T-helper 9 cell (primary cell): ENCODE results near the gene TRNAU1AP.
"Not testable (repeated sequence)": the region's sequence is repeated elsewhere in the genome, so short reads cannot be mapped to it uniquely, and the experiment has no call there.

Source experiments
- DNase-seq: peaks from one replicate; pipeline ENCODE4 v3.0.0-alpha.2; 2020

The TRNAU1AP gene

GRCh38 chr1:28522537-28522936, 30.3 kb upstream of the TRNAU1AP start:
- not testable (repeated sequence) for DNase-seq

- DNase-seq: not testable (repeated sequence)
Measured at GRCh38 chr1:28525002-28525642, 27.8 kb upstream of the TRNAU1AP start.

- DNase-seq: no peak
Measured at GRCh38 chr1:28526886-28527285, 26.0 kb upstream of the TRNAU1AP start.

- DNase-seq: no peak
Measured at GRCh38 chr1:28530456-28530855, 22.4 kb upstream of the TRNAU1AP start.

GRCh38 chr1:28534671-28535070, 18.2 kb upstream of the TRNAU1AP start:
- DNase-seq: no peak

GRCh38 chr1:28535180-28535579, 17.7 kb upstream of the TRNAU1AP start:
- no peak for DNase-seq

GRCh38 chr1:28537457-28538199, 15.3 kb upstream of the TRNAU1AP start:
- DNase-seq: no peak

- no peak for DNase-seq
Measured at GRCh38 chr1:28538286-28538685, 14.6 kb upstream of the TRNAU1AP start.

- DNase-seq: no peak
Measured at GRCh38 chr1:28540651-28541050, 12.2 kb upstream of the TRNAU1AP start.

- not testable (repeated sequence) for DNase-seq
Measured at GRCh38 chr1:28541414-28542015, 11.4 kb upstream of the TRNAU1AP start.

- no peak for DNase-seq
Measured at GRCh38 chr1:28545246-28545628, 7.6 kb upstream of the TRNAU1AP start.

- DNase-seq: no peak
Measured at GRCh38 chr1:28548318-28548717, 4.6 kb upstream of the TRNAU1AP start.

- DNase-seq: no peak
Measured at GRCh38 chr1:28551381-28551780, 1.5 kb upstream of the TRNAU1AP start.

GRCh38 chr1:28560886-28561285, 8.0 kb downstream of the TRNAU1AP start:
- no peak for DNase-seq

- DNase-seq: no peak
Measured at GRCh38 chr1:28564310-28564709, 11.4 kb downstream of the TRNAU1AP start.

- DNase-seq: no peak
Measured at GRCh38 chr1:28565040-28565439, 12.2 kb downstream of the TRNAU1AP start.

GRCh38 chr1:28565726-28566125, 12.8 kb downstream of the TRNAU1AP start:
- DNase-seq: no peak

GRCh38 chr1:28566931-28567330, 14.0 kb downstream of the TRNAU1AP start:
- DNase-seq: no peak

- no peak for DNase-seq
Measured at GRCh38 chr1:28571911-28572310, 19.0 kb downstream of the TRNAU1AP start.

GRCh38 chr1:28572891-28573290, 20.0 kb downstream of the TRNAU1AP start:
- not testable (repeated sequence) for DNase-seq

GRCh38 chr1:28573564-28573963, 20.7 kb downstream of the TRNAU1AP start:
- DNase-seq: no peak

GRCh38 chr1:28577052-28577678, 24.3 kb downstream of the TRNAU1AP start:
- no peak for DNase-seq

- DNase-seq: no peak
Measured at GRCh38 chr1:28577738-28578536, 25.1 kb downstream of the TRNAU1AP start.
